HCT116 (cell line): ENCODE results near the gene ATP2A3. TPM values are rescaled to one million over a fixed set of nuclear protein-coding genes. Genes with fewer than 3 reads are reported as not detected.

Source experiments
- ATAC-seq: fragments of 200-7000 bp; cut with Tn5 transposase; 2 replicates; pipeline ENCODE4 v1.9.1; 2020; ENCODE audit warnings: mild to moderate bottlenecking, moderate library complexity
- BruUV-seq: library from RNA; stranded (reverse); fragments of 400-500 nt; replicated peaks from 2 replicates; lab custom pipeline; 2021; lab: Mats Ljungman, UMichigan
- CTCF ChIA-PET: fragments of 300-600 bp; sonication (Branson Sonifier 250); formaldehyde crosslinking; loops from one replicate; lab custom pipeline; 2021; ENCODE audit warnings: antibody characterized with exemption; lab: Charles Lee
- POLR2A ChIA-PET: fragments of 300-600, 350-600 bp; sonication (Branson Sonifier 250); formaldehyde crosslinking; loops from one replicate; lab custom pipeline; 2021; ENCODE audit warnings: antibody characterized with exemption; lab: Charles Lee
- RAD21 ChIA-PET, 2 experiments: fragments of 300-600 bp; sonication (Branson Sonifier 250); formaldehyde crosslinking; loops; one replicate each; lab custom pipeline; 2023; ENCODE audit warnings: low total read pairs in 2 of 2; ENCODE audit not compliant: uncharacterized antibody in 2 of 2, unreplicated experiment in 2 of 2, low non-redundant PET in 1 of 2; lab: Charles Lee
- DNase-seq: peaks from one replicate; pipeline ENCODE4 v3.0.0-alpha.2; 2010; ENCODE audit warnings: low read depth, low spot score
- H2AFZ ChIP-seq: fragments of 200-600 bp; shearing (Covaris generic), sonication (generic); 2 replicates; pipeline ENCODE4 v1.6.1; 2017; ENCODE audit warnings: low read depth, mixed run types, mixed read lengths, antibody characterized with exemption, low read length; ENCODE audit not compliant: poor library complexity, severe bottlenecking
- H3K27ac ChIP-seq: 2 replicates; pipeline ENCODE4 v1.5.1; 2012; ENCODE audit warnings: low read depth, low read length
- H3K27me3 ChIP-seq: fragments of 200-600 bp; sonication (generic); 2 replicates; pipeline ENCODE4 v1.6.1; 2016; ENCODE audit warnings: mixed run types, low read length, mixed read lengths; ENCODE audit not compliant: insufficient read depth
- H3K36me3 ChIP-seq, 2 experiments: fragments of 200-500 bp in 1 of 2; fragments of 200-600 bp in 1 of 2; sonication (Bioruptor generic) in 1 of 2; sonication (generic) in 1 of 2; 2 replicates each; pipeline versions ENCODE4 v1.5.1 to v1.6.1; 2014 to 2016; ENCODE audit warnings: low read length in 2 of 2, inconsistent platforms in 1 of 2, mixed read lengths in 1 of 2, mixed run types in 1 of 2; ENCODE audit not compliant: insufficient read depth in 2 of 2, control insufficient read depth in 1 of 2
- H3K4me1 ChIP-seq, 2 experiments: fragments of 200-600 bp in 1 of 2; sonication (generic) in 1 of 2; 2 replicates each; pipeline versions ENCODE4 v1.5.1 to v1.6.1; 2012 to 2017; ENCODE audit warnings: low read length in 2 of 2, inconsistent platforms in 1 of 2, mild to moderate bottlenecking in 1 of 2, mixed read lengths in 1 of 2, mixed run types in 1 of 2, moderate library complexity in 1 of 2; ENCODE audit not compliant: insufficient read depth in 2 of 2, control insufficient read depth in 1 of 2
- H3K4me2 ChIP-seq: fragments of 200-600 bp; sonication (generic); 2 replicates; pipeline ENCODE4 v1.6.1; 2017; ENCODE audit warnings: mixed run types, low read length, mixed read lengths
- H3K4me3 ChIP-seq, 2 experiments: fragments of 200-600 bp in 1 of 2; sonication (generic) in 1 of 2; replicated peaks in 1 of 2; 2 replicates each; pipeline ENCODE4 v1.5.1; 2011 to 2016; ENCODE audit warnings: low read length in 2 of 2, control low read depth in 1 of 2, low read depth in 1 of 2, mild to moderate bottlenecking in 1 of 2, mixed read lengths in 1 of 2, mixed run types in 1 of 2
- H3K79me2 ChIP-seq: fragments of 200-600 bp; sonication (generic); 2 replicates; pipeline ENCODE4 v1.6.1; 2017; ENCODE audit warnings: mild to moderate bottlenecking, mixed run types, low read length, moderate library complexity, mixed read lengths; ENCODE audit not compliant: insufficient read depth
- H3K9ac ChIP-seq: fragments of 200-600 bp; sonication (generic); 2 replicates; pipeline ENCODE4 v1.6.1; 2016; ENCODE audit warnings: low read length, mixed read lengths
- H3K9me2 ChIP-seq: fragments of 200-600 bp; sonication (generic), shearing (Covaris generic); 2 replicates; pipeline ENCODE4 v1.6.1; 2017; ENCODE audit warnings: mixed run types, mild to moderate bottlenecking, moderate library complexity; ENCODE audit not compliant: insufficient read depth
- H3K9me3 ChIP-seq, 2 experiments: fragments of 200-500 bp in 1 of 2; fragments of 200-600 bp in 1 of 2; sonication (Bioruptor generic) in 1 of 2; sonication (generic) in 1 of 2; 2 replicates each; pipeline ENCODE4 v1.6.1; 2014 to 2017; ENCODE audit warnings: low read length in 2 of 2, mixed read lengths in 2 of 2, inconsistent platforms in 1 of 2, low read depth in 1 of 2, mild to moderate bottlenecking in 1 of 2, mixed run types in 1 of 2, moderate library complexity in 1 of 2; ENCODE audit not compliant: control insufficient read depth in 1 of 2, insufficient read depth in 1 of 2
- H4K20me1 ChIP-seq: fragments of 200-600 bp; sonication (generic), shearing (Covaris generic); 2 replicates; pipeline ENCODE4 v1.6.1; 2017; ENCODE audit warnings: mixed run types, mild to moderate bottlenecking, moderate library complexity; ENCODE audit not compliant: insufficient read depth
- ATF3 ChIP-seq: IDR thresholded peaks from 2 replicates; pipeline ENCODE4 v1.6.1; 2012
- CBX3 ChIP-seq: IDR thresholded peaks from 2 replicates; pipeline ENCODE4 v1.6.1; 2012; ENCODE audit warnings: low read depth
- CEBPB ChIP-seq: IDR thresholded peaks from 2 replicates; pipeline ENCODE4 v1.6.1; 2012; ENCODE audit warnings: low read depth
- EGR1 ChIP-seq: IDR thresholded peaks from 2 replicates; pipeline ENCODE4 v1.6.1; 2012; ENCODE audit warnings: low read depth
- ELF1 ChIP-seq: IDR thresholded peaks from 2 replicates; pipeline ENCODE4 v1.6.1; 2012; ENCODE audit warnings: low read depth, borderline replicate concordance
- EZH2 ChIP-seq: fragments of 200-600 bp; sonication (generic); IDR thresholded peaks from 2 replicates; pipeline ENCODE4 v1.6.1; 2017; ENCODE audit warnings: antibody characterized with exemption, mixed run types
- EZH2phosphoT487 ChIP-seq: fragments of 200-600 bp; IDR thresholded peaks from 2 replicates; pipeline ENCODE4 v1.6.1; 2018; ENCODE audit warnings: antibody characterized with exemption, borderline replicate concordance
- JUND ChIP-seq: IDR thresholded peaks from 2 replicates; pipeline ENCODE4 v1.6.1; 2012
- MAX ChIP-seq: IDR thresholded peaks from 2 replicates; pipeline ENCODE4 v1.6.1; 2012
- POLR2A ChIP-seq: IDR thresholded peaks from 2 replicates; pipeline ENCODE4 v1.7.0; 2011; ENCODE audit warnings: borderline replicate concordance; ENCODE audit not compliant: insufficient read depth, insufficient read length; ENCODE audit errors: extremely low read depth
- REST ChIP-seq: IDR thresholded peaks from 2 replicates; pipeline ENCODE4 v1.6.1; 2012; ENCODE audit warnings: low read depth
- SIN3A ChIP-seq: IDR thresholded peaks from 2 replicates; pipeline ENCODE4 v1.6.1; 2012; ENCODE audit warnings: low read depth
- SP1 ChIP-seq: IDR thresholded peaks from 2 replicates; pipeline ENCODE4 v1.6.1; 2012; ENCODE audit warnings: low read depth
- SRF ChIP-seq: IDR thresholded peaks from 2 replicates; pipeline ENCODE4 v1.6.1; 2012; ENCODE audit warnings: low read depth
- TCF7L2 ChIP-seq: IDR thresholded peaks from 2 replicates; pipeline ENCODE4 v1.7.0; 2011; ENCODE audit warnings: borderline replicate concordance, inconsistent platforms; ENCODE audit not compliant: insufficient read depth, insufficient read length; ENCODE audit errors: extremely low read depth
- YY1 ChIP-seq: IDR thresholded peaks from 2 replicates; pipeline ENCODE4 v1.6.1; 2011; ENCODE audit warnings: low read length, low read depth, moderate library complexity, mild to moderate bottlenecking; ENCODE audit not compliant: insufficient replicate concordance; ENCODE audit errors: extremely low read depth
- ZBTB33 ChIP-seq: IDR thresholded peaks from 2 replicates; pipeline ENCODE4 v1.6.1; 2011; ENCODE audit warnings: mild to moderate bottlenecking, low read length, moderate library complexity; ENCODE audit not compliant: insufficient replicate concordance; ENCODE audit errors: extremely low read depth
- ZNF274 ChIP-seq: fragments of 200-500 bp; sonication (Bioruptor generic); IDR thresholded peaks from 2 replicates; pipeline ENCODE4 v1.6.1; 2014; ENCODE audit warnings: mild to moderate bottlenecking, low read depth, low read length, inconsistent platforms
- intact Hi-C: fragments of 100-400 bp; cut with micrococcal nuclease; formaldehyde crosslinking; loops from 2 replicates; pipeline ENCODE4 v1.10.0; 2022
- total RNA-seq: library from RNA; stranded (reverse); gene quantifications from one replicate; pipeline ENCODE4 v1.2.1, GENCODE V29; 2021; ENCODE audit not compliant: unreplicated experiment

ATP2A3 gene
- total RNA-seq, 1 experiment from 2014 or later, result 23.1 TPM

DNA sequence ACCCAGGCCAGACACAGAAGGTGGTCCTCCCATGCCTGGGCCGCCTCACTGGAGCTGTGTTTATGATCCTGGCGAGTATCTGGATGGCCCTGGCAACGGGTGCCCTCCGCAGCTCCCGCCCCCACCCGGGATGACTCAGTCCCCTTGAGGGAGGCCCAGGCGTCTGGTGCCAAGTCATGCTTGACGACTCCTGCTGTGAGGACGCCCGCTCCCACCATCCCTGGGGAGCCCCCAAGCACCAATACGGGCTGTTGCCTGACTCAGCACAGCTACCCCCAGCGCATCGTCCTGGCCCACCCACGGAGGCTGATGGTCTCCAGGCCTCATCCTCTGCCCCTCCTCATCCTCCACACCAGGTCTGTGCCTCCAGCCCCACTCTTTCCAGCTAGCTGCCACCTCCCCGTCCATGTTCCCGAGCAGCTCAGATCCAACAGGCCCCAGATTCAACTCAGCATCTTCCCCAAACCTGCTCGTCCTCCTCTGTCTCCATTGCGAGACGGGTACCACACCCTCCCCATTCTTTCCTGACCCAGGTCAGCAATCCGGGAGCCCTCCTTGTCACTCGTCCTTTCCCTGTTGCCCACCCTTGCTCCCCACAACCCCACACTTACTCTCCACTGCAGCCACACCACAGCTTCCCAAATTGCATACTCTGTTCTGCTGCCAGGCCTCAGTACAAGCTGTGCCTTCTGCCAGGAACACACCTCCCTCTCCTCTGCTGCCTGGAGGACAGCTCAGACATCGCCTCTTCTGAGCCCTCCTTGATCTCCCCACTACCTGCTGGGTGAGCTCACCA is 74.0 kb downstream of the ATP2A3 start (continued):
- TF ChIP-seq REST, result no peak

GRCh38 chr17:3889325-3890012 is 74.8 kb downstream of the ATP2A3 start:
- peaks cover 70 to 84% of the 10 kb centered on the region in 2 experiments for H3K4me1 ChIP-seq
- no peaks in the 10 kb centered on the region for H3K9me2 ChIP-seq
- ATAC-seq, result no peak
- ChIA-PET CTCF (interaction anchor here (1.1 to 1.6 kb wide), 5 partner anchors 24 to 152 kb away, joined by 3 to 9 read pairs (median 8); partner anchors contain the start of gene NCBP3), POLR2A (interaction anchor here (0.5 kb wide), 1 partner anchor 168 kb away, joined by 5 read pairs; no protein-coding TSS in a partner anchor), RAD21 (no interaction called here)
- H3K4me3 ChIP-seq, result peak overlapping the region; percentile 40 to 53
- H4K20me1 ChIP-seq, result no peaks in the 10 kb centered on the region
- peak overlapping the region; percentile 63 for H3K9ac ChIP-seq
- no peak for DNase-seq
- H3K27me3 ChIP-seq, result no peaks in the 10 kb centered on the region
- no peak overlapping the region for H2AFZ ChIP-seq
- H3K9me3 ChIP-seq, result no peaks in the 10 kb centered on the region
- peaks cover 16% of the 10 kb centered on the region; the same call in 1 of the 2 replicates for H3K79me2 ChIP-seq
- H3K27ac ChIP-seq, result peak overlapping the region; percentile 83
- no TSS peak for BruUV-seq
- intact Hi-C loops, result no loop called here
- TF ChIP-seq SRF (no peak), POLR2A (no peak), EZH2phosphoT487 (no peak), SP1 (no peak), ATF3 (no peak), MAX (no peak), CEBPB (no peak), JUND (no peak), EZH2 (no peak), EGR1 (no peak), SIN3A (no peak), ZBTB33 (no peak), TCF7L2 (no peak), YY1 (no peak), ZNF274 (no peak), ELF1 (no peak), CBX3 (no peak)
- peak overlapping the region; percentile 89 for H3K4me2 ChIP-seq
- H3K36me3 ChIP-seq, result peaks cover 3 to 4% of the 10 kb centered on the region in 2 experiments; a peak in 2 of 4 replicates
